OCI-M2 (cell line): ENCODE data around the gene ZNF37A.
"Not testable (repeated sequence)": the region's sequence is repeated elsewhere in the genome, so short reads cannot be mapped to it uniquely, and the experiment has no call there.

Experiments used
- DNase-seq: peaks from one replicate; lab custom pipeline; 2025; ENCODE audit not compliant: unreplicated experiment; lab: John Stamatoyannopoulos, UW

ZNF37A gene

GRCh38 chr10:38147686-38148085 lies 53.5 kb downstream of the ZNF37A start:
- DNase-seq: no peak

GRCh38 chr10:38150891-38151463 lies 56.8 kb downstream of the ZNF37A start:
- DNase-seq: not testable (repeated sequence)

GRCh38 chr10:38156416-38157269 lies 62.5 kb downstream of the ZNF37A start:
- DNase-seq: no peak

GRCh38 chr10:38157270-38157685 lies 63.1 kb downstream of the ZNF37A start:
- DNase-seq: no peak

GRCh38 chr10:38159004-38159403 lies 64.9 kb downstream of the ZNF37A start:
- no peak for DNase-seq

- no peak for DNase-seq
Observed at GRCh38 chr10:38163617-38164016, 69.5 kb downstream of the ZNF37A start.

GRCh38 chr10:38174336-38174735 lies 80.2 kb downstream of the ZNF37A start:
- DNase-seq: no peak

- DNase-seq: no peak
Observed at GRCh38 chr10:38184477-38184876, 90.3 kb downstream of the ZNF37A start.
